HL-60 (cell line): ENCODE measurements around the gene LSAMP.

Experiments
- DNase-seq, 2 experiments: peaks; one replicate each; pipeline ENCODE4 v3.0.0-alpha.2; 2010 to 2020; ENCODE audit warnings: low read depth in 1 of 2, low spot score in 1 of 2
- H3K27ac ChIP-seq: fragments of 250-450 bp; sonication (Bioruptor Pico); replicated peaks from 2 replicates; pipeline ENCODE4 v1.5.1; 2020; ENCODE audit warnings: mild to moderate bottlenecking, moderate library complexity
- H3K27me3 ChIP-seq: fragments of 250-450 bp; sonication (Bioruptor Pico); 2 replicates; pipeline ENCODE4 v1.5.1; 2021; ENCODE audit warnings: mild to moderate bottlenecking, moderate library complexity; ENCODE audit not compliant: insufficient read depth, poor library complexity, severe bottlenecking
- H3K4me3 ChIP-seq: replicated peaks from 2 replicates; pipeline ENCODE4 v1.5.1; 2011; ENCODE audit warnings: mild to moderate bottlenecking, control low read depth, low read length; ENCODE audit not compliant: insufficient read depth
- GABPA ChIP-seq: IDR thresholded peaks from 2 replicates; pipeline ENCODE4 v1.6.1; 2012; ENCODE audit warnings: low read depth
- POLR2AphosphoS5 ChIP-seq: IDR thresholded peaks from 2 replicates; pipeline ENCODE4 v1.6.1; 2012; ENCODE audit warnings: low read depth
- REST ChIP-seq: IDR thresholded peaks from 2 replicates; pipeline ENCODE4 v1.6.1; 2012; ENCODE audit warnings: low read depth; ENCODE audit not compliant: insufficient replicate concordance
- SPI1 ChIP-seq: IDR thresholded peaks from 2 replicates; pipeline ENCODE4 v1.6.1; 2012; ENCODE audit warnings: low read depth, mild to moderate bottlenecking, borderline replicate concordance
- TF ChIP-seq, protein P1 (sequence below): IDR thresholded peaks from one replicate; pipeline ENCODE4 v1.5.1; 2011; ENCODE audit warnings: low read length, control low read depth, inconsistent platforms; ENCODE audit not compliant: insufficient read depth

Gene LSAMP

DNA sequence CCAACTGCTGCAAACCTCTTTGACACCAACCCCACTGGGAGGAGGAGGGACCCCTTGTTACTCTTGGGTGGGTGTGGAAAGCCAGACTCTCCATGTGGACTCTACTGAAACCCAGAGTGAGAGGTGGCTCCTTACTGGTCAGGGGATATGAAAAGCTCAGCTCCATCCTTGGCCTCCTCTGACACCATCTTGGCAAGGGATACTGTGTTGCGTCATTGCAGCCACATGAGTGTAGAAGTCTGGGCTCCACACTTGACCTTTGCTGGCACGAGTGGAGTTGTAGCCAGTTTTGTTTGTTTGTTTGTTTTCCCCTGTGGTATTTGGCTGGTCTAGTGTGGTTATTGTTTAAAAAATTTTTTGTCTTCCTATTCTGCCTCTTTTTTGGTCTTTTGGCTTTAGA lies 532.9 kb downstream of the LSAMP start:
- DNase-seq: no peak
- TF ChIP-seq POLR2AphosphoS5 (no peak), SPI1 (no peak), GABPA (no peak), REST (no peak)
- TF ChIP-seq, protein P1, sequence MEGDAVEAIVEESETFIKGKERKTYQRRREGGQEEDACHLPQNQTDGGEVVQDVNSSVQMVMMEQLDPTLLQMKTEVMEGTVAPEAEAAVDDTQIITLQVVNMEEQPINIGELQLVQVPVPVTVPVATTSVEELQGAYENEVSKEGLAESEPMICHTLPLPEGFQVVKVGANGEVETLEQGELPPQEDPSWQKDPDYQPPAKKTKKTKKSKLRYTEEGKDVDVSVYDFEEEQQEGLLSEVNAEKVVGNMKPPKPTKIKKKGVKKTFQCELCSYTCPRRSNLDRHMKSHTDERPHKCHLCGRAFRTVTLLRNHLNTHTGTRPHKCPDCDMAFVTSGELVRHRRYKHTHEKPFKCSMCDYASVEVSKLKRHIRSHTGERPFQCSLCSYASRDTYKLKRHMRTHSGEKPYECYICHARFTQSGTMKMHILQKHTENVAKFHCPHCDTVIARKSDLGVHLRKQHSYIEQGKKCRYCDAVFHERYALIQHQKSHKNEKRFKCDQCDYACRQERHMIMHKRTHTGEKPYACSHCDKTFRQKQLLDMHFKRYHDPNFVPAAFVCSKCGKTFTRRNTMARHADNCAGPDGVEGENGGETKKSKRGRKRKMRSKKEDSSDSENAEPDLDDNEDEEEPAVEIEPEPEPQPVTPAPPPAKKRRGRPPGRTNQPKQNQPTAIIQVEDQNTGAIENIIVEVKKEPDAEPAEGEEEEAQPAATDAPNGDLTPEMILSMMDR: no peak
- Histone ChIP-seq H3K27me3 (no peaks in the 10 kb centered on the region), H3K27ac (no peak overlapping the region), H3K4me3 (no peak overlapping the region)

DNA sequence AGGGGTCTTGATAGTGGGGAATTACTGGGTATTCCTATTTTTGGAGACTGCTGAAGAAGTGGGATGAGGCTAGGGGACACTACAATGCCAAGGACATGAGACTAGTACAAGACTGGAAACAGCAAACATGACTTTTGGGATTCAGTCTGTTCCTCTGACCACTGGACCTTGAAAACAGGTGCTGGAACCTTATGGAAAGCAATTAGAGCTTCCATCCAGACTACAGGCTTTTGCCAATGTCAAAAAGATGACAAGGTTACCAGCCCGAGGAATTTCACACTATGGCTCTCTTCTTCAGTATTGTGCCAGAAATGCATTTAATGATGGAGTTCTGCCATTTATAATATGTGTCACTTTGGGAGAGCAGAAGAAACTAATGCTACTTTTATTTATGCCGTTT lies 539.4 kb downstream of the LSAMP start:
- no peak overlapping the region for H3K4me3 ChIP-seq
- H3K27me3 ChIP-seq: no peaks in the 10 kb centered on the region
- no peak overlapping the region for H3K27ac ChIP-seq
- TF ChIP-seq, protein P1: no peak
- TF ChIP-seq SPI1: no peak
- TF ChIP-seq REST: no peak
- no peak for TF ChIP-seq POLR2AphosphoS5
- no peak for TF ChIP-seq GABPA
- no peak for DNase-seq

DNA sequence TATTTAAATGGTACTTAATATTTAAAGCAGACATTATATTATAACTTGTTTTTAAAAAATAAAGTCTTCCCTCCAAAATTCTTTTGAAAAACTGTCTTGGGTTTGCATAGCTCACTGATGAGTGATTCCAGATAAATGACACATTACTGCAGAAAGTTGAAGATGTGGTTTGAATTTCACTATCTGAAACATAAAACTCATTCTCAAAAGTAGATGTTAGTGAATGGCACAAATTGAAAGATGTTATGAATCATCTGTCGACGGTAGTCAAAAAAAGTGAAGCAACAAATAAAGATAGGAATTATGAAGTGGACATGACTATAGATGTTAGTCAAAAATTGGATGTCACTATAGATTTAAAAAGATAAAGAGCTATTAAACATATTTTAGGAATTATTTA lies 541.4 kb downstream of the LSAMP start:
- Histone ChIP-seq H3K27me3 (no peaks in the 10 kb centered on the region), H3K27ac (no peak overlapping the region), H3K4me3 (no peak overlapping the region)
- no peak for DNase-seq
- TF ChIP-seq GABPA (no peak), REST (no peak), SPI1 (no peak), POLR2AphosphoS5 (no peak)
- TF ChIP-seq, protein P1: no peak
